ENCODE measurements around the gene CDC42BPG. TPM values are rescaled to one million over a fixed set of nuclear protein-coding genes. Genes with fewer than 3 reads are reported as not detected.

CDC42BPG gene
- total RNA-seq, 2 experiments from 2014 or later = 0.50 to 0.61 TPM

DNA sequence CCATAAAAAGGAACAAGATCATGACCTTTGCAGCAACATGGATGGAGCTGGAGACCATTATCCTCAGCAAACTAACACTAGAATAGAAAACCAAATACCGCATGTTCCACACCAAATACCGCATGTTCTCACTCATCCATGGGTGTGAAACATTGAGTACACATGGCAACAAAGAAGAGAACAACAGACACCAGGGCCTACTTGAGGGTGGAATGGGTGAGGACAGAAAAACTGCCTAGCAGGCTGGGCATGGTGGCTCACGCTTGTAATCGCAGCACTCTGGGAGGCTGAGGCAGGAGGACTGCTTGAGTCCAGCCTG, 21.7 kb upstream of the CDC42BPG start:
- H3K4me1 Mint-ChIP-seq = peaks cover 93% of the 10 kb centered on the region
- CTCF ChIA-PET = interaction anchor here (20.5 to 29.2 kb wide), 2 partner anchors 17 to 21 kb away, joined by 409 to 1163 read pairs; partner anchors contain the start of genes CDC42BPG and EHD1
- ATAC-seq (no peak), DNase-seq (no peak)
- H3K27me3 Mint-ChIP-seq = no peaks in the 10 kb centered on the region
- H3K9me3 Mint-ChIP-seq (ENCODE audit: low read depth) = no peaks in the 10 kb centered on the region
- peak overlapping the region; percentile 98 for H3K27ac Mint-ChIP-seq
- H3K4me3 Mint-ChIP-seq = peak overlapping the region; percentile 54
- peaks cover 23% of the 10 kb centered on the region for H3K36me3 Mint-ChIP-seq

DNA sequence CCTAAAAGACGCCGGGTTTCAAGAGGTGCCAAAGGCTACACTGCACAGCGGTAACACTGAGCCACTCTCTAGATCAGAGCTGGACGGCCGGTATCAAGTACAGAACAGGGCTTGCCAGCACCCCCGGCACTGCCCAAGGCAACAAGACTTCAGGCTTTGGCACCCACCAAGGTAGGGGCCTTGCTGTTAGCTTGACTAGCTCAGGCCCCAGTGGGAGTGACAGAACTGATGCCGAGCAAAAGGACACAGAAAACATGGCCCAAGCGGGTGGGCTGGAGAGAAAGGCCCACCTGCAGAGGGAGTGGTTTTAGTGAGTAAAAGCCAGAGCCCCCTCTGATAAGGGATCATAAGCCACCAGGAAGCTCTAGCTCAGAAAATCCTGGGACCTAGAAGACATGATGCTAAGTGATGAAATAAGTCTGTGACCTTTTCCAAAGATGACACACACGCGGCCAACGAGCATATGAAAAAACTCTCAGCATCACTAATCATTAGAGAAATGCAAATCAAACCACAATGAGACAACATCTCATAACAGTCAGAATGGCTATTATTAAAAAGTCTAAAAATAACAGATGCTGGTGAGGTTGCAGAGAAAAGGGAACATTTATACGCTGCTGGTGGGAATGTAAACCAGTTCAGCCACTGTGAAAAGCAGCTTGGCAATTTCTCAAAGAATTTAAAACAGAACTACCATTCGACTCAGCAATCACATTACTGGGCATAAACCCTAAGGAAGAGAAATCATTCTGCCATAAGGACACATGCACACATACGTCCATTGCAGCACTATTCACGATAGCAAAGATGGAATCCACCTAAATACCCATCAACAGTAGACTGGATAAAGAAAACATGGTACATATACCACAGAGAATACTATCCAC, 21.1 kb upstream of the CDC42BPG start:
- H3K9me3 Mint-ChIP-seq (ENCODE audit: low read depth) = no peaks in the 10 kb centered on the region
- peak; percentile 14 for ATAC-seq
- CTCF ChIA-PET = interaction anchor here (1.2 to 29.2 kb wide), 4 partner anchors 16 to 86 kb away, joined by 3 to 1163 read pairs (median 206); partner anchors contain the start of genes CDC42BPG, EHD1 and MEN1

DNA sequence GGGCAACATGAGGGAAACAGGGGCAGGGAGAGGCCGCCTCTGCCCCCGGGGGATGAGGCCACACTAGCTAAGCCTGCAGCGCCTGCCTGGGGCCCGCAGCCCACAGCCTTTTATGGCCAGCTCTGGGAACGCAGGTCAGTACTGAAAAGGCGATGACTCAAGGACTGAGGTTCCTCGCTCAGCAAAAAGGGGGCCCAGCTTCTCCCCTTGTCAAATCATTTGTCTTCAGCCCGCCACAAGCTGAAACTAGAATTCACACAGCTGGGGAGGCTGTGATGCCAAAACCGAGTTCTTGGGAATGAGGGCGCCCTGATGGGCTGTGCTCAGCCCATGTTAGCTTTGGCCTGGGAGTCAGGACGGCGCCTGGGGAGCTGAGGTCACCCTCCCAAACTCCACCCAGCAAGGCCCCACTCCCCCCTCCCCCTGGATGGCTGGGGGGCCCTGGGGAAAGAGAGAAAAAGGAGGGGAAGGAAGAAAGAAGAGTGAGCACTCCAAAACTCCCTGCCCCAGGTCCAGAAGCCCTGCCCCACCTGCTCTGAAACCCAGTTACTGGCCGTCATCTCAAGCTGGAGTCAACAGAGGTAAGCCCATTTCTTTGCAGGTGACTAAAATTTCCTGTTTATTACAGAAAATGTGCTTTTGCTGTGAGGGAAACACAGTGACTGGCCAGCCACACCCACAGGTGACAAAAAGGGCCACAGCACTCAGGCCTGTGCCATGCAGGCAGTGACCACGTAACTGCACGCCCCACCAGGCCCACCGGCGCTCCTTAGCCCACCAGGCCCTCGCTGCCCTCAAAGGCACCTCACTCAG, 20.2 kb upstream of the CDC42BPG start:
- Mint-ChIP-seq H3K9me3 (ENCODE audit: low read depth) (no peaks in the 10 kb centered on the region), H3K27ac (peak overlapping the region; percentile 98), H3K4me3 (peak overlapping the region; percentile 54), H3K4me1 (peaks cover 93% of the 10 kb centered on the region), H3K36me3 (peaks cover 26% of the 10 kb centered on the region), H3K27me3 (no peaks in the 10 kb centered on the region)
- DNase-seq (peak; percentile 80), ATAC-seq (peak; percentile 27)
- CTCF ChIA-PET = interaction anchor here (0.5 to 29.2 kb wide), 5 partner anchors 15 to 722 kb away, joined by 3 to 1163 read pairs (median 4); partner anchors contain the start of genes CDC42BPG, EHD1 and MEN1

More for the DNA sequence above, 21.1 kb upstream of the CDC42BPG start:
- peak overlapping the region; percentile 54 for H3K4me3 Mint-ChIP-seq
- H3K36me3 Mint-ChIP-seq = peaks cover 22% of the 10 kb centered on the region
- peak; percentile 71 for DNase-seq
- H3K27me3 Mint-ChIP-seq = no peaks in the 10 kb centered on the region
- H3K4me1 Mint-ChIP-seq = peaks cover 93% of the 10 kb centered on the region
- H3K27ac Mint-ChIP-seq = peak overlapping the region; percentile 98

DNA sequence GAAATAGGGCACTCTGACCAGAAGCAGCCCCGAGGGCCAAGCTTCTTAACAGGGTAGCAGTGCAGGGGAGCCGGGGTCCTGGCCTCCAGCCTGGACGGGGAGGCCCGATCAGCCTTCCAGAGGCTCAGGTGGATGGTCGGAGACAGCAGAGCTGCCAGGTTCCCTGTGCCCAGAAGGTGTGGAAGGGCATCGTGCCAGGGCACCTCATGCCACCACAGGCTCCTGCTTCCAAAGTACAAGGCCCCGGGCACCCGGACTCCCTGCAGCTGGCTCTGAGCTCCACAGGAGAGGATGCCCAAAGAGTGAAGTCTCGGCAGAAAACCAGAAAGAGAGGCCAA, 19.7 kb upstream of the CDC42BPG start:
- no peak for DNase-seq
- Mint-ChIP-seq H3K9me3 (ENCODE audit: low read depth) (no peaks in the 10 kb centered on the region), H3K27ac (peak overlapping the region; percentile 98), H3K4me3 (peak overlapping the region; percentile 54), H3K4me1 (peaks cover 93% of the 10 kb centered on the region), H3K36me3 (peaks cover 30% of the 10 kb centered on the region), H3K27me3 (no peaks in the 10 kb centered on the region)
- CTCF ChIA-PET = interaction anchor here (0.5 to 29.2 kb wide), 4 partner anchors 15 to 723 kb away, joined by 4 to 1163 read pairs (median 206); partner anchors contain the start of genes CDC42BPG, EHD1 and MEN1
- no peak for ATAC-seq

DNA sequence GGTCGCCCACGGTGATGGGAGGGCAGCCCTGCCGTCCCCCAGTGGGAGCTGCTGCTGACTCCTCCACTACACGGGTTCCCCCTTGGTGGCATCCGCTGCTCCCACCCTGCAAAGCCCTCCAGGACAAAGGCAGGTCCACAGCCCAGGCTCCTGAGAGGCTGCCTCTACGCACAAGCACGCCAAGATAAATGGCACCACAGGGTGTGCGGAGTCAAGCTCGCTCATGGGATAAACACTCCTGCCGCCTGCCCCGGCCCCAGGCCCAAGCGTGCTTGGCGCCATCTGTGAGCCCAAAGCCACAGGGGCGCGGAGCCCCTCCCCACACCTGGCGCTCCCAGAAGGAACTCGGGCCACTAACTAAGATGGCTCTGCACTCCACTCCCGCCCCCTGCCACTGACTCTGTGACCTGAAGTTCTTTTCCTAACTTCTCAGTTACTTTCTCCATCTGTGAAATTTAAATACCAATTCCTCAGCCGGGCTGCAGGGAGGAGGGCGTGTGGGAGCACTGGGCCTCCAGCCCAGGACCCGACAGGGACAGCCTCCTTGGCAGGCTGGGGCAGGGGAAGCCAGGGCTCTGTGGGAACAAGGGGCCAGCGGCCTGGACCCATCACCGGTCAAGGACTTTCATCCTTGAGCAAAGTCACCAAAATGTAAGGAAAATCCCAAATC, 19.1 kb upstream of the CDC42BPG start:
- H3K27me3 Mint-ChIP-seq = no peaks in the 10 kb centered on the region
- DNase-seq = no peak
- H3K27ac Mint-ChIP-seq = peak overlapping the region; percentile 98
- H3K36me3 Mint-ChIP-seq = peaks cover 31% of the 10 kb centered on the region
- ATAC-seq = no peak
- H3K4me1 Mint-ChIP-seq = peaks cover 93% of the 10 kb centered on the region
- no peaks in the 10 kb centered on the region for H3K9me3 Mint-ChIP-seq (ENCODE audit: low read depth)
- CTCF ChIA-PET = interaction anchor here (1.1 to 29.2 kb wide), 3 partner anchors 14 to 177 kb away, joined by 3 to 1163 read pairs (median 409); partner anchors contain the start of genes CDC42BPG and EHD1
- peak overlapping the region; percentile 54 for H3K4me3 Mint-ChIP-seq

DNA sequence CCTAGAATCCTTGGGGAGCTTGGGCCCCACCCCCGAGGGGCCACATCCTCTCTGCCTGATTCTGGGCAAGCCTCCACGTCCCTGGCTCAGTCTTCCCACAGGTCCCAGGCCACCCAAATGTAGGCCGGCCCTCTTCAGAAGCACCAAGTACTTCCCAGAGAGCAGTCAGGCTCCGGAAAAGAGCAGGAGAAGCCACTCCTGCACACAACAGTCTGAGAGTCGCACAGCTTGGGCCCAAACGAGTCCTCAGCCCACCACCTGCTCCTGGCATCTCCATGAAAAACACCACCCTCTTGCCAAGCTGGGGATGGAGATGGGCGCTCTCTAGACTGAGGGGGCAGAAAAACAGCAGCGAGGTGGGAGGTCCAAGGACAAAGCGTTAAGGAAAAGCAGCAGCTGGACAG, 18.5 kb upstream of the CDC42BPG start:
- no peak for ATAC-seq
- peaks cover 28% of the 10 kb centered on the region for H3K36me3 Mint-ChIP-seq
- H3K4me3 Mint-ChIP-seq = peak overlapping the region; percentile 49
- H3K4me1 Mint-ChIP-seq = peaks cover 91% of the 10 kb centered on the region
- CTCF ChIA-PET = interaction anchor here (1.1 to 29.2 kb wide), 3 partner anchors 14 to 177 kb away, joined by 3 to 1163 read pairs (median 409); partner anchors contain the start of genes CDC42BPG and EHD1
- H3K27ac Mint-ChIP-seq = peak overlapping the region; percentile 98
- no peak for DNase-seq
- no peaks in the 10 kb centered on the region for H3K9me3 Mint-ChIP-seq (ENCODE audit: low read depth)
- H3K27me3 Mint-ChIP-seq = no peaks in the 10 kb centered on the region

DNA sequence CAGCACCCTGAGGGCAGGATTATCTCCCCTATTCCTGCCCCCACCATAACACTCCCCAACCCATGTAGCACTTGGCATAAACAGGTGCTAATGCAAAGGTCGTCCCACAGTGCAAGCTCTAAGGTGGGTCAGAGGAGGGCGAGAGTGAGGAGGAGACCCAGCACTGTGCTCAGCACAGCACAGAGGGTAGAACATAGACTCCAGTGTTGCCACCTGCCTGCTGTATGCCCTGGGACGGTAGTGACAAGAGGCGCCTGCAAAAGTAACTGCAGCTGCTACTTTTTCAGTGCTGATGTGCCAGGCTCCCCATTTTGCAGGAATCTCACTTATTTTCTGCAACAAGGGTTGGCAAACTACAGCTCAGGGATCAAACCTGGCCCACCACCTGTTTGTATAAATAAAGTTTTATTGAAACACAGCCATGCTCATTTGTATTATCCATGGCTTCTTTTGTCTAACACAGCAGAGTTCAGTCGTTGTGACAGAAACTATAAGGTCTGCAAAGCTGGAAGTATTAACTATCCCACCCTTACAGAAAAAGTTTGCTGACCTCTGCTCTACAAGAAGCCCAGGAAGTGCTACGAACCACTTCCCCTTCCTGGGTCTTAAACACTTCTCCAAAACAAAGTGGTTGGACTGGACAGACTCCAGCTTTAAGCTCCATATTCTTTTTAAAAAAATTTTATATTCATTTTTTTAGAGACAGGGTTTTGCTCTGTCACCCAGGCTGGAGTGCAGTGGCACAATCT, 16.9 kb upstream of the CDC42BPG start:
- CTCF ChIA-PET = interaction anchor here (0.8 to 29.2 kb wide), 4 partner anchors 9 to 26 kb away, joined by 3 to 1163 read pairs (median 208); partner anchors contain the start of genes CDC42BPG and EHD1
- DNase-seq = no peak
- peak overlapping the region; percentile 67 for H3K4me3 Mint-ChIP-seq
- peak overlapping the region; percentile 98 for H3K27ac Mint-ChIP-seq
- H3K36me3 Mint-ChIP-seq = peaks cover 27% of the 10 kb centered on the region
- no peak for ATAC-seq
- H3K4me1 Mint-ChIP-seq = peaks cover 92% of the 10 kb centered on the region
- H3K27me3 Mint-ChIP-seq = no peaks in the 10 kb centered on the region
- H3K9me3 Mint-ChIP-seq (ENCODE audit: low read depth) = no peaks in the 10 kb centered on the region

DNA sequence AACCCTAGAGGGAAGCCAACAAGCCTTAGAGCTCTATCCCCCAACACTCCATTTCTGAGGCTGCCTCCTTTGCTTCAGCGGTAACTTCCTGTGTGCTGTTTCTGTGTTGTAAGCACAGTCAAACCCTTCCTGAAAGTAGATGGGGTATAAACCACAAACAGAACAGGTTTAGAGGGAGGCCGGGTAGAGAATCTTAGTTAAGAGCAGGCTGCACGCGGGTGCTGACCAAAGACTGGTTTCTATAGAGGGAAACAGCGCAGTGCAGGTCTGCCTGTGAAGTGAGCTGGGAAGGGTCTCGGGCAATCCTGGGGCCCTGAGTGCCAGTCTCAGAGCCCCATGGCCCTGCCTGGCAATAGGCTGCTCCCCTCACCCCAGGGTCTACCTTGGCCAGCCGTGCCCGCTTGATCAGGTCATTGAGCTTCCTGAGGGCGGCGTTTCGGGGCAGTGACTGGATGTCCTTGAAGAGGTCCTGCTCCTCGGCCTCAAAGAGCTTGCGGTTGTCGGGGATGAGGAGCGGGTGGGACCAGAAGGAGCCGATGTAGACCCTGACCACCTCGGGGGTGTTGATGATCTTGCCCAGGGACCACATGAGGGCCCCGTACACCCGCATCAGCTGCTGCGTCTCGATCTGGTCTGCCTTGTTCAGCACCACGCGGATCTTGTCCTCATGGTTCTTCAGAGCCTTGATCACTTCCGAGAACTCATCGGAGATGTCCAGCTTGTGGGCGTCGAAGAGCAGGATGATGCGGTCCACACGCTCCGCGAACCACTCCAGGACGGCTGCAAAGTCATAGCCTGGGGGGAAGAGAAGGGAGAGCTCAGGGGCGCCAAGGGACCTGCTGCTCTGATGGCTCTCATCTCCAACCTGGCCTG, 15.3 kb upstream of the CDC42BPG start:
- peak overlapping the region; percentile 67 for H3K4me3 Mint-ChIP-seq

DNA sequence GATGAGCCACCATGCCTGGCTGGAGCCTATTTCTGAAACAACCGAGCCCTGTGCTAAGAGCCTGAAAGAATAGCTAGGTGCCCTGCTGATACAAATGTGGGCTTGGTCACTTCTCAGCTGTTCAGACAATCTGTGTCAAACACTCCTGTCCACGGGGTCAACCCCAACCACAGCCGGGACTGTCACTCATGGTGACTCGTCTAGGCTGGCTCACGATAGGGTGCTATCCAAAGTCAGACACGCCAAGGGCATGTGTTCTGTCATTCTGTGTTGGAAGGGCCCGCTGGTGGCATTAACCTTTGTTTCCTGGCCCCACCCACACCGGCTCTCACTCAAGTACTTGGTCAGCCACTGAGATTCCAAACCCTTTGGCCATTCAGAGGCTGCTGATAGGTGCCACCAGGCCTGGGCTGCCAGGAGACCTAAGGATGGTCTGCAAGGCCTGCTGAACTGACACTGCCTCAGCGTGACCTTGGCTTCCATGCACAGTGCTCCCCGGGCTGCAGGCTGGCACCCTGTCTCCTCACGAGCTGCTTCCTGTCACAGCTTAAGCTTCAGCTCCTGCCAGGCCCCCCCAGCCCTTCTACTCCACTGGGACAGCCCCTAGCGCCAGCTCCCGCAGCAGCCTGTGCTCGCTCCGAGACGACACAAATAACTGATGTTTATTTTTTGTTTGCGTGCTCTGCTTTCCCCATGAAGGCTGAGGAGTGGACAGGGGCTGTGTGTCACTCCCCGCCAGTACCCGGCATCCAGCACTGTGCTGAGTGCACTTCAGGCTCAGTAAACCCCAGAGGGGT, 14.2 kb upstream of the CDC42BPG start:
- ATAC-seq (peak; percentile 48), DNase-seq (peak; percentile 82)
- peak overlapping the region; percentile 98 for H3K27ac Mint-ChIP-seq
- H3K4me3 Mint-ChIP-seq = peak overlapping the region; percentile 67
- no peaks in the 10 kb centered on the region for H3K27me3 Mint-ChIP-seq
- no peaks in the 10 kb centered on the region for H3K9me3 Mint-ChIP-seq (ENCODE audit: low read depth)
- peaks cover 92% of the 10 kb centered on the region for H3K4me1 Mint-ChIP-seq
- CTCF ChIA-PET = interaction anchor here (0.7 to 29.2 kb wide), 11 partner anchors 2 to 1031 kb away, joined by 3 to 1163 read pairs (median 5); partner anchors contain the start of genes CCDC85B, CDC42BPG, EHD1 and MEN1
- H3K36me3 Mint-ChIP-seq = peaks cover 38% of the 10 kb centered on the region

More for the DNA sequence above, 15.3 kb upstream of the CDC42BPG start:
- peak; percentile 91 for DNase-seq
- ATAC-seq = peak; percentile 72
- Mint-ChIP-seq H3K4me1 (peaks cover 92% of the 10 kb centered on the region), H3K9me3 (ENCODE audit: low read depth) (no peaks in the 10 kb centered on the region), H3K27me3 (no peaks in the 10 kb centered on the region), H3K27ac (peak overlapping the region; percentile 98), H3K36me3 (peaks cover 30% of the 10 kb centered on the region)
- CTCF ChIA-PET = interaction anchor here (0.7 to 29.2 kb wide), 12 partner anchors 1 to 1030 kb away, joined by 3 to 1163 read pairs (median 5); partner anchors contain the start of genes ARL2, CCDC85B, CDC42BPG and EHD1

DNA sequence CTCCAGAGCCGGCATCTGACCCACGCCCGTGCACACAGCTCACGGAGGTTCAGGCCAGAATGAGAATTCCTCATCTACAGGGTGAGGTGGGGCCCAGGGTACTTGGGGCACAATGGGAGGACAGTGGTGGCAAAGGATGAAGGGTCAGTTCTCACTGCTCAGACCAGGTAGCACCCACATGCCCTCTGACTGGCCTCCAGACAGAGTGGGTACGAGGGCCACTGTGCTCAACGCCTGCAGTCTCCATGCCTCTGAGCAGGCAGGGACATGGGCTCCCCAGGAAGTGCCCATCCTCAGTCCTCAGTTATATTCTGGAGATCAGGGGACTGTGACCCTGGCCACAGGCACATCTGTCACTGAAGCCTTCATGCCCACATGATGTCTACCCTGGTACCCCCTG, 13.0 kb upstream of the CDC42BPG start:
- ATAC-seq (no peak), DNase-seq (no peak)
- H3K36me3 Mint-ChIP-seq = peaks cover 44% of the 10 kb centered on the region
- CTCF ChIA-PET = interaction anchor here (20.5 to 29.2 kb wide), 3 partner anchors 3 to 30 kb away, joined by 409 to 1163 read pairs (median 409); partner anchors contain the start of genes CDC42BPG and EHD1
- no peaks in the 10 kb centered on the region for H3K27me3 Mint-ChIP-seq
- H3K9me3 Mint-ChIP-seq (ENCODE audit: low read depth) = no peaks in the 10 kb centered on the region
- H3K4me1 Mint-ChIP-seq = peaks cover 92% of the 10 kb centered on the region
- H3K4me3 Mint-ChIP-seq = no peak overlapping the region
- H3K27ac Mint-ChIP-seq = peak overlapping the region; percentile 72
